Fibroblast of lung (primary cell): ENCODE results near the gene CEP19. TPM values are rescaled to one million over a fixed set of nuclear protein-coding genes. Genes with fewer than 3 reads are reported as not detected.
"Not testable (repeated sequence)": the region's sequence is repeated elsewhere in the genome, so short reads cannot be mapped to it uniquely, and the experiment has no call there.

Experiments
- DNase-seq, 2 donors: peaks; one replicate each; pipeline versions ENCODE4 v3.0.0 to v3.0.0-alpha.2; 2010; ENCODE audit warnings: low read depth in 2 of 2
- H2AFZ ChIP-seq: 2 replicates; pipeline ENCODE4 v1.5.1; 2012; ENCODE audit warnings: low read length, control low read depth, inconsistent platforms
- H3K27ac ChIP-seq: 2 replicates; pipeline ENCODE4 v1.5.1; 2011; ENCODE audit warnings: low read length, control low read depth; ENCODE audit not compliant: insufficient read depth
- H3K27me3 ChIP-seq: 2 replicates; pipeline ENCODE4 v1.5.1; 2011; ENCODE audit warnings: mild to moderate bottlenecking, low read length; ENCODE audit not compliant: control insufficient read depth, insufficient read depth
- H3K36me3 ChIP-seq: 2 replicates; pipeline ENCODE4 v1.5.1; 2011; ENCODE audit warnings: low read length; ENCODE audit not compliant: control insufficient read depth, insufficient read depth
- H3K4me1 ChIP-seq: 2 replicates; pipeline ENCODE4 v1.5.1; 2011; ENCODE audit warnings: low read length; ENCODE audit not compliant: control insufficient read depth, insufficient read depth; ENCODE audit errors: extremely low read depth
- H3K4me2 ChIP-seq: 2 replicates; pipeline ENCODE4 v1.5.1; 2011; ENCODE audit warnings: low read length, control low read depth; ENCODE audit not compliant: insufficient read depth; ENCODE audit errors: extremely low read depth
- H3K4me3 ChIP-seq, 4 experiments: fragments of 200-600 bp in 1 of 4; sonication (generic) in 1 of 4; replicated peaks in 1 of 4; 2 replicates each; pipeline ENCODE4 v1.5.1; 2011 to 2016; ENCODE audit warnings: low read length in 4 of 4, low read depth in 3 of 4, mild to moderate bottlenecking in 3 of 4, control low read depth in 2 of 4, inconsistent platforms in 1 of 4, mixed read lengths in 1 of 4; ENCODE audit not compliant: insufficient read depth in 1 of 4; ENCODE audit errors: control extremely low read depth in 1 of 4
- H3K79me2 ChIP-seq: 2 replicates; pipeline ENCODE4 v1.5.1; 2012; ENCODE audit warnings: mild to moderate bottlenecking, low read length, inconsistent platforms; ENCODE audit not compliant: control insufficient read depth, insufficient read depth
- H3K9ac ChIP-seq: 2 replicates; pipeline ENCODE4 v1.5.1; 2011; ENCODE audit warnings: mild to moderate bottlenecking, low read length, control low read depth; ENCODE audit not compliant: insufficient read depth
- H3K9me3 ChIP-seq: 2 replicates; pipeline ENCODE4 v1.5.1; 2012; ENCODE audit warnings: low read depth, low read length; ENCODE audit not compliant: control insufficient read depth, insufficient read depth
- H4K20me1 ChIP-seq: 2 replicates; pipeline ENCODE4 v1.5.1; 2011; ENCODE audit warnings: low read length; ENCODE audit not compliant: control insufficient read depth, insufficient read depth; ENCODE audit errors: extremely low read depth
- CTCF ChIP-seq, 2 donors: IDR thresholded peaks in 1 of 2; conservative IDR thresholded peaks in 1 of 2; 1 replicate in 1 of 2; 2 replicates in 1 of 2; pipeline ENCODE4 v1.5.1; 2011 to 2012; ENCODE audit warnings: low read length in 2 of 2, control low read depth in 1 of 2, inconsistent platforms in 1 of 2, low read depth in 1 of 2, mild to moderate bottlenecking in 1 of 2
- EZH2 ChIP-seq: IDR thresholded peaks from 2 replicates; pipeline ENCODE4 v1.5.1; 2012; ENCODE audit warnings: low read length, control low read depth, mild to moderate bottlenecking; ENCODE audit errors: missing control alignments
- polyA plus RNA-seq, 2 donors: library from polyadenylated mRNA; depleted of rRNA in 1 of 2; stranded (reverse) in 1 of 2; unstranded in 1 of 2; fragments of >200 nt; gene quantifications; 2 replicates each; pipeline ENCODE4 v1.2.1, GENCODE V29; 2011 to 2012; ENCODE audit warnings: missing spikeins in 1 of 2
- total RNA-seq: library from RNA; depleted of rRNA; stranded (reverse); fragments of >200 nt; gene quantifications from 2 replicates; pipeline ENCODE4 v1.2.1, GENCODE V29; 2014

The CEP19 gene
- total and polyA plus RNA-seq, 2 donors (not counting 1 experiment from before 2014, with no cell fraction given), result 3.2 to 3.6 TPM

GRCh38 chr3:196726788-196727675 lies 15.0 kb upstream of the CEP19 start:
- DNase-seq, result peak; percentile 34 to 36
- H3K27ac ChIP-seq, result no peak overlapping the region

GRCh38 chr3:196721097-196721496 lies 9.0 kb upstream of the CEP19 start:
- no peak overlapping the region for H3K4me2 ChIP-seq
- H3K27me3 ChIP-seq, result no peaks in the 10 kb centered on the region
- no peak for DNase-seq
- H4K20me1 ChIP-seq, result no peaks in the 10 kb centered on the region
- no peaks in the 10 kb centered on the region for H3K36me3 ChIP-seq
- no peak overlapping the region for H3K9ac ChIP-seq
- H2AFZ ChIP-seq, result no peak overlapping the region
- no peaks in the 10 kb centered on the region for H3K9me3 ChIP-seq
- H3K4me1 ChIP-seq, result no peaks in the 10 kb centered on the region
- no peak for TF ChIP-seq EZH2
- no peak for TF ChIP-seq CTCF (conservative IDR thresholded peaks at IDR 0.05 in 1 of 2, IDR thresholded peaks at IDR 0.05 in 1 of 2; ENCODE audit: low read depth in 1 of 2, low read length in 2 of 2)
- no peaks in the 10 kb centered on the region for H3K79me2 ChIP-seq
- no peak overlapping the region for H3K27ac ChIP-seq
- H3K4me3 ChIP-seq, result no peak overlapping the region

More at GRCh38 chr3:196726788-196727675, 15.0 kb upstream of the CEP19 start:
- no peaks in the 10 kb centered on the region for H3K27me3 ChIP-seq
- H3K4me1 ChIP-seq, result no peaks in the 10 kb centered on the region
- H2AFZ ChIP-seq, result no peak overlapping the region
- no peaks in the 10 kb centered on the region for H3K36me3 ChIP-seq
- TF ChIP-seq EZH2, result no peak
- H4K20me1 ChIP-seq, result no peaks in the 10 kb centered on the region
- H3K4me2 ChIP-seq, result no peak overlapping the region
- H3K4me3 ChIP-seq, result no peak overlapping the region
- H3K9ac ChIP-seq, result no peak overlapping the region
- no peaks in the 10 kb centered on the region for H3K79me2 ChIP-seq
- H3K9me3 ChIP-seq, result no peaks in the 10 kb centered on the region

DNA sequence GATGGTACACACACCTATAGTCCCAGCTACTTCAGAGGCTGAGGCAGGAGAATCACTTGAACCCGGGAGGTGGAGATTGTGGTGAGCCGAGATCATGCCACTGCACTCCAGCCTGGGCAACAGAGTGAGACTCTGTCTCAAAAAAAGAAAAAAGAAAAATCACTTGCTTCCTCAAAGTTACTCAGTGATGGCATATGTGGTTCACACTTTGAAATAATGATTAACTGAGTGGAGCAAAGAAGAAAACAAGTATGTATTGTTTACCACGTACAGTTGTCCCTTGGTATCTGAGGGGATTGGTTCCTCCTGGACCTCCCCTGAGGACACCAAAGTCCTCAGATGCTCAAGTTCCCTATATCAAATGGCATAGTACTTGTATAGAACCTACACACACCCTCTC lies 5.1 kb upstream of the CEP19 start:
- not testable (repeated sequence) for H3K36me3 ChIP-seq, H3K9ac ChIP-seq, H3K27ac ChIP-seq, H2AFZ ChIP-seq, H3K4me2 ChIP-seq, H3K4me3 ChIP-seq, H3K79me2 ChIP-seq, H3K4me1 ChIP-seq, H3K9me3 ChIP-seq, DNase-seq, H3K27me3 ChIP-seq, H4K20me1 ChIP-seq
